Measurements from ENCODE around the gene ECHDC1.

The ECHDC1 gene

DNA sequence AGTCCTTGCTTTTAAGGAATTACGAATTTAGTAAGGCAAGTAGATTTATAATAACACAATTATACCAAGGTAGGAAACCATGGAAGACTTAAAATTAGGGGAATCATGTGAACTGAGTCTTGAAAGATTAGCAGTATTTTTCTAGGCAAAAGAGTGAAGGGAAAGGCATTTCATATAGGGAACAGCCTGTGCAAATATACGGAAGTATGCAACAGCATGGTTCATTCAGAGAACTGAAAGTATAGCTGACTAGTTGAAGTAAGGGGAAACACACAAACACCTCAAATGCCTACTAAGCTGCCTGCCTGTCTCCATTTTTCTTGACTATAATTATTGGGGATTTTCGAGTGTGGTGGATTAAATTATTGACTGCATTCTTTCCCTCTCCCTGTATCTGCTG is 39.0 kb upstream of the ECHDC1 start:
- TF ChIP-seq, protein P1, sequence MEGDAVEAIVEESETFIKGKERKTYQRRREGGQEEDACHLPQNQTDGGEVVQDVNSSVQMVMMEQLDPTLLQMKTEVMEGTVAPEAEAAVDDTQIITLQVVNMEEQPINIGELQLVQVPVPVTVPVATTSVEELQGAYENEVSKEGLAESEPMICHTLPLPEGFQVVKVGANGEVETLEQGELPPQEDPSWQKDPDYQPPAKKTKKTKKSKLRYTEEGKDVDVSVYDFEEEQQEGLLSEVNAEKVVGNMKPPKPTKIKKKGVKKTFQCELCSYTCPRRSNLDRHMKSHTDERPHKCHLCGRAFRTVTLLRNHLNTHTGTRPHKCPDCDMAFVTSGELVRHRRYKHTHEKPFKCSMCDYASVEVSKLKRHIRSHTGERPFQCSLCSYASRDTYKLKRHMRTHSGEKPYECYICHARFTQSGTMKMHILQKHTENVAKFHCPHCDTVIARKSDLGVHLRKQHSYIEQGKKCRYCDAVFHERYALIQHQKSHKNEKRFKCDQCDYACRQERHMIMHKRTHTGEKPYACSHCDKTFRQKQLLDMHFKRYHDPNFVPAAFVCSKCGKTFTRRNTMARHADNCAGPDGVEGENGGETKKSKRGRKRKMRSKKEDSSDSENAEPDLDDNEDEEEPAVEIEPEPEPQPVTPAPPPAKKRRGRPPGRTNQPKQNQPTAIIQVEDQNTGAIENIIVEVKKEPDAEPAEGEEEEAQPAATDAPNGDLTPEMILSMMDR (IDR thresholded peaks at IDR 0.05; ENCODE audit: low read depth, low read length) = no peak
- no peak overlapping the region for H3K4me3 ChIP-seq (ENCODE audit: low read depth, low read length)

DNA sequence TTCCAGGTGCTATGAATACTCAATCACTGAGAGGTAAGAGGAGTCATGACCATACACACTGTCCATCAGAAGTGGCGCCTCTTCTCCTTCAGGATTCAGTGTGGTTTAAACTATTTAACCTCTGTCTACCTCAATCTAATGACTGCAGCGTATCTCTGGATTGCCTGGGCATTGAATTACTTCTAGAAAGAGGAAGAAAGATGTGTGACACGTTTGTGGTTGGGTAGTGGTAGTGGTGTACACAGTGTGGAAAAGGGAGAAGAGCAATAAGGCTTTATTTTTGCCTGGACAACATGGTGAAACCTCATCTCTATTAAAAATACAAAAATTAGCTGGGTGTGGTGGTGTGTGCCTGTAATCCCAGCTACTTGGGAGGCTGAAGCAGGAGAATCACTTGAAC is 38.0 kb upstream of the ECHDC1 start:
- H3K4me3 ChIP-seq (ENCODE audit: low read depth, low read length) = no peak overlapping the region
- TF ChIP-seq, protein P1 (IDR thresholded peaks at IDR 0.05; ENCODE audit: low read depth, low read length) = no peak

DNA sequence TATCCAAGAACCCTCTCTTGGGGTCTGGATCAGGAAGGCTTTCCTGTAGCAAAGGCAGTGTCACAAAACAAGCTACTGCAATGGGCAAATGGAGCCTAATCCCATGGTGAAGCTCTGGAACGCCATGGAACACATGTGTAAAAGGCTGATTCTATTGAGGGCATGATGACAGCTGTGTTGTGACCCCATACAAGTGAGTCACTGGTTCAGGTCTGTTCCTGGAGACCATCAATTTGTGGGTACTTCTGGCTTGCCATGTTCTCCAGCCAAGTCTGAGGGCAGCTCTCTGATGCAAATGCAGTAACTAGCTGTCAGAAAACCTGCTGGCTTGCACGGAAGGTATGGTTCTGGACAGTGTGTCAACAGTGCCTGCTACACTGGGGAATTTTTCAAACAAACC is 33.3 kb upstream of the ECHDC1 start:
- TF ChIP-seq, protein P1 (IDR thresholded peaks at IDR 0.05; ENCODE audit: low read depth, low read length) = no peak

DNA sequence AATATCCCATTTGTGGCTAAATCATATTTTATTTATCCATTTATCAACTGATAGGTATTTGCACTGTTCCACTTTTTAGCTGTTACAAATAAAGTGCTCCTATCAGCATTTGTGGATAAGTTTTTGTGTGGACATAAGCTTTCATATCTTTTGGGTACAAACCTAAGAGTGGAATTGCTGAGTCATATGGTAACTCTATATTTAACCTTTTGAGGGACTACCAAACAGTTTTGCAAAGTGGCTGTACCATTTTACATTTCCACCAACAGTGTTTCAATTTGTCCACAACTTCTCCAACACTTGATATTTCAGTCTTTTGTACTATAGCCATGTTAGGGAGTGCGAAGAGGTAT is 23.6 kb upstream of the ECHDC1 start:
- H3K4me3 ChIP-seq (ENCODE audit: low read depth, low read length) = no peak overlapping the region
- TF ChIP-seq, protein P1 (IDR thresholded peaks at IDR 0.05; ENCODE audit: low read depth, low read length) = no peak

More for the DNA sequence above, 33.3 kb upstream of the ECHDC1 start:
- no peak overlapping the region for H3K4me3 ChIP-seq (ENCODE audit: low read depth, low read length)

DNA sequence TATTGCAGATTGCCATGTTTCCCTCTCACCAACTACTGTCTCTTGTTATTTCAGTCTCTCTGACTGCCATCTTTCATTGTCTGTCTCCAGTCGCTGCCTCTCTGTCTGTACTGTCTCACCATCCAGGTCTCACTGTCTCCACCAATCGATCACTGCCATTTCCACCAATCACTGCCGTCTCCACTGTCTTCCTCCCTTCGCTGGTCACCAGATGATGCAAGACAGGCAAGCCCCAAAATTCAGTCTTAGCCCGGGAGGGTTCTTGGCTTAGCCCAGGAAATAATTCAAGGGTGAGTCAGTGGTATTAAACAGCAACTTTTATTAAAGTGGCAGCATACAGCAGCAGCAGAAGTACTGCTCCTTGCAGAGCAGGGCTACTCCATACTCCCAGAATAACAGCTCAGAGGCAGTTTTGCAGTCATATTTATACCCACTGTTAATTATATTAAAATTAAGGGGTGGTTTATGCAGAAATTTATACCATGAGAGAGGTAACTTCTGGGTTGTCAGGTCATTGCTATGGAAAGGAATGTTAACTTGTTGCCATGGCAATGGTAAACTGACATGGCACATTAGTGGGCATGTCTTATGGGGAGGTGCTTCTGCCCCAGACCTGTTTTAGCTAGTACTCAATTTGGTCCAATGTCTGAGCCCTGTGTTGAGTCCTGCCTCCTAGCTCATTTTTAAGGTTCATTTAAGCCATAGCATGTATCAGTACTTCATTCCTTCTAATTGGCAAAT is 23.0 kb upstream of the ECHDC1 start:
- H3K4me3 ChIP-seq (ENCODE audit: low read depth, low read length) = no peak overlapping the region

DNA sequence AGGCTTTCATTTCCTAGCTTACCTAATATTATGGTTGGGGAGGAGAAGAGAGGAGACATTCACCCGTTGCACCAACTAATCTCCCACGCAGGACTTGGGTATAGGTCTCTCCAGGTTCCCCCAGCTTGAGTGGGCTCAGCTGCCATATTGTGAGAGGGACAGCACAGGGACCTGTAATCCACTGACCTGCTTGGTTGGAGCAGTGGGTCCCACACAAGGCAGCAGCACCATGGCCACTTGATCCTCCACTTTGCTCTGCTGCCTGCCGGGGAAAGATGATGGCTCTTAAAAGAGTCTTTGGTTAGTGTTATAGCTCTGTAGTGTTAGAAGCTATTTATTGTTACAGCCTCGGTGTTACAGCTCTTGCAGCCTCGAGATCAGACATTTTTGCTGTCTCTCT is 22.5 kb upstream of the ECHDC1 start:
- H3K4me3 ChIP-seq (ENCODE audit: low read depth, low read length) = no peak overlapping the region

More for the DNA sequence above, 23.0 kb upstream of the ECHDC1 start:
- TF ChIP-seq, protein P1 (IDR thresholded peaks at IDR 0.05; ENCODE audit: low read depth, low read length) = no peak

DNA sequence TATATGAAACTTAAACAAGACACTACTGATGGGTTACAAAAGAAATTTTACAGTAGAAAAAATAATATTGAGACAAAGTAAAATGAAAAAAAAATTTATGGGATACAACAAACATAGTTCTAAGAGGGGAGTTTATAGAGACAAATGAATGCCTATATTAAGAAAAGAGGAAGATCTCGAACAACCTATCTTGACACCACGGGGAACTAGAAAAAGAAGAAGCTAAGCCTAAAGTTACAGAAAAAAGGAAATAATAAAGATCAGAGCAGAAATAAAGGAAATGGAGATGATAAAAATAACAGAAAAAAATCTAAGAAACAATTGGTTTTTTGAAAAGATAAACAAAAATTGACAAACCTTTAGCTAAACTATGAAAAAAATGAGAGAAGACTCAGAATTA is 9.1 kb upstream of the ECHDC1 start:
- H3K4me3 ChIP-seq (ENCODE audit: low read depth, low read length) = no peak overlapping the region
- TF ChIP-seq, protein P1 (IDR thresholded peaks at IDR 0.05; ENCODE audit: low read depth, low read length) = no peak

More for the DNA sequence above, 22.5 kb upstream of the ECHDC1 start:
- TF ChIP-seq, protein P1 (IDR thresholded peaks at IDR 0.05; ENCODE audit: low read depth, low read length) = no peak

All from WI38 (cell line).